Pancreas (tissue), 10 donors: ENCODE data around the gene PPP1R3A. TPM values are rescaled to one million over a fixed set of nuclear protein-coding genes. Genes with fewer than 3 reads are reported as not detected.

Experiments used
- ATAC-seq, 4 donors: fragments of 200-7000 bp; cut with Tn5 transposase; one replicate each; pipeline versions ENCODE4 v1.8.0 to v1.9.1; 2020; ENCODE audit warnings: mild to moderate bottlenecking in 4 of 4, moderate library complexity in 4 of 4
- DNase-seq, 6 donors: peaks; one replicate each; pipeline ENCODE4 v3.0.0-alpha.2; 2020
- FAIRE-seq: peaks from 2 replicates; lab custom pipeline; 2012; peaks lifted over from hg19 to GRCh38; lab: Jason Lieb, UNC
- H3K27ac ChIP-seq, 4 donors: fragments of 200-600 bp; sonication (generic); 1 replicate in 3 of 4; 2 replicates in 1 of 4; pipeline versions ENCODE4 v1.5.0 to v1.8.0; 2020
- H3K27me3 ChIP-seq, 4 donors: fragments of 200-600 bp; one replicate each; pipeline ENCODE4 v1.8.0; 2021
- H3K36me3 ChIP-seq, 3 donors: fragments of 200-600 bp; sonication (generic) in 1 of 3; one replicate each; pipeline versions ENCODE4 v1.5.0 to v1.8.0; 2020 to 2021
- H3K4me1 ChIP-seq, 3 donors: fragments of 200-600 bp; one replicate each; pipeline ENCODE4 v1.8.0; 2021
- H3K4me3 ChIP-seq, 4 donors: fragments of 200-600 bp; sonication (generic) in 2 of 4; one replicate each; pipeline versions ENCODE4 v1.5.0 to v1.8.0; 2020 to 2021
- H3K9me3 ChIP-seq, 4 donors: fragments of 200-600 bp; one replicate each; pipeline ENCODE4 v1.8.0; 2021
- CTCF ChIP-seq, 4 donors: fragments of 200-600 bp; sonication (generic) in 3 of 4; IDR thresholded peaks; one replicate each; pipeline versions ENCODE4 v1.5.0 to v1.8.0; 2021; ENCODE audit warnings: antibody characterized with exemption in 4 of 4
- WGBS, 2 donors: extraction: QIAGEN DNeasy Blood & Tissue Kit; methylation state at CpG; one replicate each; pipeline ENCODE4 v1.1.7; 2013; 5-methylcytosine and 5-hydroxymethylcytosine counted together
- intact Hi-C, 3 donors: fragments of 100-400 bp; cut with DNase I; formaldehyde crosslinking; loops; one replicate each; pipeline versions ENCODE4 v1.11.1 to v1.14.2; 2022
- polyA plus RNA-seq, 2 donors: library from polyadenylated mRNA; stranded (reverse); fragments of 200-250 nt; gene quantifications; one replicate each; pipeline ENCODE4 v1.2.3, GENCODE V29; 2013
- total RNA-seq, 6 donors: library from RNA; stranded (reverse); fragmentation: NEBNext Ultra II Directional in 4 of 6; extraction: Animal tissue kit (Norgen Biotek cat#: 25700) in 4 of 6; gene quantifications; one replicate each; pipeline versions ENCODE4 v1.2.1 to v1.2.4, GENCODE V29; 2021 to 2023
- donor health status: healthy with polysubstance abuse.
- donor health status: DM: no; HTN: no; CAD: no; lungs with moderate emphysema.
- donor health status: DM: no; HTN: no; CAD: no.
- donor health status: control.
- donor health status: control.
- donor health status: Bipolar disorder and iron deficiency.
- donor health status: DM: yes; HTN: yes; CAD: no.
- donor health status: DM: no; HTN: no; CAD: no.
- donor health status: DM: no; HTN: no; CAD: no.
- donor health status: DM: yes; HTN: yes; CAD: no.

Gene PPP1R3A
- total and polyA plus RNA-seq, 8 donors: 0.08 TPM; not detected in 7

GRCh38 chr7:113912876-113913275 is 5.9 kb downstream of the PPP1R3A start:
- H3K27me3 ChIP-seq: no peaks in the 10 kb centered on the region
- no peak overlapping the region for H3K27ac ChIP-seq
- no peaks in the 10 kb centered on the region for H3K9me3 ChIP-seq
- no peaks in the 10 kb centered on the region for H3K4me1 ChIP-seq
- intact Hi-C loops: no loop called here
- ATAC-seq (no peak), DNase-seq (no peak), FAIRE-seq (no peak)
- H3K36me3 ChIP-seq: no peaks in the 10 kb centered on the region
- no peak for TF ChIP-seq CTCF (IDR thresholded peaks at IDR 0.05)
- WGBS, 2 donors: 50 to 51% methylated on average over 6 of the region's 6 CpGs
- H3K4me3 ChIP-seq: no peak overlapping the region

- 56 to 74% methylated on average over 3 of the region's 3 CpGs for WGBS, 2 donors
- Histone ChIP-seq H3K27ac (no peak overlapping the region), H3K36me3 (no peaks in the 10 kb centered on the region), H3K9me3 (no peaks in the 10 kb centered on the region), H3K4me3 (no peak overlapping the region), H3K4me1 (no peaks in the 10 kb centered on the region), H3K27me3 (no peaks in the 10 kb centered on the region)
- ATAC-seq (no peak), DNase-seq (no peak), FAIRE-seq (no peak)
- intact Hi-C loops: no loop called here
- no peak for TF ChIP-seq CTCF (IDR thresholded peaks at IDR 0.05)
Observed at GRCh38 chr7:113907617-113908016, 11.2 kb downstream of the PPP1R3A start.

GRCh38 chr7:113904521-113904920 is 14.3 kb downstream of the PPP1R3A start:
- FAIRE-seq (no peak), ATAC-seq (no peak), DNase-seq (no peak)
- H3K27ac ChIP-seq: no peak overlapping the region
- no peaks in the 10 kb centered on the region for H3K9me3 ChIP-seq
- H3K4me1 ChIP-seq: no peaks in the 10 kb centered on the region
- H3K36me3 ChIP-seq: no peaks in the 10 kb centered on the region
- H3K4me3 ChIP-seq: no peak overlapping the region
- no peak for TF ChIP-seq CTCF (IDR thresholded peaks at IDR 0.05)
- 29 to 41% methylated on average over 1 of the region's 1 CpG for WGBS, 2 donors
- no peaks in the 10 kb centered on the region for H3K27me3 ChIP-seq
- intact Hi-C loops: no loop called here

GRCh38 chr7:113892818-113893217 is 26.0 kb downstream of the PPP1R3A start:
- Histone ChIP-seq H3K4me3 (no peak overlapping the region), H3K27ac (no peak overlapping the region), H3K9me3 (no peaks in the 10 kb centered on the region), H3K27me3 (no peaks in the 10 kb centered on the region), H3K4me1 (no peaks in the 10 kb centered on the region), H3K36me3 (no peaks in the 10 kb centered on the region)
- FAIRE-seq: no peak
- intact Hi-C loops: no loop called here
- ATAC-seq: no peak
- DNase-seq: no peak
- 10 to 24% methylated on average over 3 of the region's 3 CpGs for WGBS, 2 donors
- no peak for TF ChIP-seq CTCF (IDR thresholded peaks at IDR 0.05)

GRCh38 chr7:113891828-113892227 is 27.0 kb downstream of the PPP1R3A start:
- no peak for FAIRE-seq
- Histone ChIP-seq H3K9me3 (no peaks in the 10 kb centered on the region), H3K27me3 (no peaks in the 10 kb centered on the region), H3K4me3 (no peak overlapping the region), H3K27ac (no peak overlapping the region), H3K36me3 (no peaks in the 10 kb centered on the region), H3K4me1 (no peaks in the 10 kb centered on the region)
- intact Hi-C loops: no loop called here
- WGBS, 2 donors: 27 to 29% methylated on average over 1 of the region's 1 CpG
- DNase-seq: no peak
- ATAC-seq: no peak
- TF ChIP-seq CTCF (IDR thresholded peaks at IDR 0.05): no peak
